HEK293 (cell line): ENCODE measurements around the gene ITGA11.

Source experiments
- KLF1 ChIP-seq: fragments of 450-650 bp; formaldehyde crosslinking; IDR thresholded peaks from 2 replicates; pipeline ENCODE4 v1.5.1; 2016; ENCODE audit warnings: missing biosample characterization, missing genetic modification characterization
- PBX3 ChIP-seq: sonication (generic); formaldehyde crosslinking; IDR thresholded peaks from 2 replicates; pipeline ENCODE4 v1.8.1; 2022; ENCODE audit warnings: mild to moderate bottlenecking, moderate library complexity, missing genetic modification reagents
- PRDM10 ChIP-seq: fragments of 450-650 bp; formaldehyde crosslinking; IDR thresholded peaks from 2 replicates; pipeline ENCODE4 v1.5.1; 2016; ENCODE audit warnings: missing biosample characterization, missing genetic modification characterization
- SCRT1 ChIP-seq: fragments of 450-650 bp; formaldehyde crosslinking; IDR thresholded peaks from 2 replicates; pipeline ENCODE4 v1.5.1; 2016; ENCODE audit warnings: missing biosample characterization, missing genetic modification characterization, borderline replicate concordance
- SP7 ChIP-seq: fragments of 450-650 bp; formaldehyde crosslinking; IDR thresholded peaks from 2 replicates; pipeline ENCODE4 v1.5.1; 2016; ENCODE audit warnings: missing biosample characterization, missing genetic modification characterization
- YY1 ChIP-seq: fragments of 450-650 bp; formaldehyde crosslinking; IDR thresholded peaks from 2 replicates; pipeline ENCODE4 v1.5.1; 2018; ENCODE audit warnings: missing biosample characterization, missing genetic modification characterization
- ZBTB17 ChIP-seq: fragments of 450-650 bp; formaldehyde crosslinking; IDR thresholded peaks from 2 replicates; pipeline ENCODE4 v1.5.1; 2016; ENCODE audit warnings: missing biosample characterization, missing genetic modification characterization
- ZBTB48 ChIP-seq: fragments of 450-650 bp; formaldehyde crosslinking; IDR thresholded peaks from 2 replicates; pipeline ENCODE4 v1.5.1; 2016; ENCODE audit warnings: missing biosample characterization, missing genetic modification characterization
- ZEB2 ChIP-seq: fragments of 450-650 bp; formaldehyde crosslinking; IDR thresholded peaks from 2 replicates; pipeline ENCODE4 v1.5.1; 2016; ENCODE audit warnings: missing biosample characterization, missing genetic modification characterization
- ZIC2 ChIP-seq: fragments of 450-650 bp; formaldehyde crosslinking; IDR thresholded peaks from 2 replicates; pipeline ENCODE4 v1.5.1; 2016; ENCODE audit warnings: missing biosample characterization, missing genetic modification characterization
- ZNF174 ChIP-seq: fragments of 450-650 bp; formaldehyde crosslinking; IDR thresholded peaks from 2 replicates; pipeline ENCODE4 v1.5.0; 2017; ENCODE audit warnings: missing biosample characterization, mild to moderate bottlenecking, missing genetic modification characterization
- ZNF2 ChIP-seq: fragments of 450-650 bp; formaldehyde crosslinking; IDR thresholded peaks from 2 replicates; pipeline ENCODE4 v1.5.1; 2016; ENCODE audit warnings: missing biosample characterization, missing genetic modification characterization
- ZNF24 ChIP-seq: fragments of 450-650 bp; formaldehyde crosslinking; IDR thresholded peaks from 2 replicates; pipeline ENCODE4 v1.5.1; 2016; ENCODE audit warnings: missing biosample characterization, missing genetic modification characterization
- ZNF280D ChIP-seq: fragments of 450-650 bp; formaldehyde crosslinking; IDR thresholded peaks from 2 replicates; pipeline ENCODE4 v1.5.1; 2016; ENCODE audit warnings: missing biosample characterization, missing genetic modification characterization
- ZNF366 ChIP-seq: fragments of 450-650 bp; formaldehyde crosslinking; conservative IDR thresholded peaks from 2 replicates; pipeline ENCODE4 v1.5.1; 2016; ENCODE audit warnings: missing biosample characterization, missing genetic modification characterization
- ZNF391 ChIP-seq: fragments of 450-650 bp; formaldehyde crosslinking; IDR thresholded peaks from 2 replicates; pipeline ENCODE4 v1.5.1; 2016; ENCODE audit warnings: low read depth, missing biosample characterization, missing genetic modification characterization, borderline replicate concordance
- ZNF501 ChIP-seq: fragments of 450-650 bp; formaldehyde crosslinking; IDR thresholded peaks from 2 replicates; pipeline ENCODE4 v1.5.1; 2016; ENCODE audit warnings: missing biosample characterization, missing genetic modification characterization
- ZNF555 ChIP-seq: fragments of 450-650 bp; formaldehyde crosslinking; conservative IDR thresholded peaks from 2 replicates; pipeline ENCODE4 v1.5.1; 2017; ENCODE audit warnings: missing biosample characterization, mild to moderate bottlenecking, missing genetic modification characterization, inconsistent platforms
- ZNF560 ChIP-seq: fragments of 450-650 bp; formaldehyde crosslinking; IDR thresholded peaks from 2 replicates; pipeline ENCODE4 v1.5.1; 2017; ENCODE audit warnings: missing biosample characterization, missing genetic modification characterization, borderline replicate concordance
- ZNF629 ChIP-seq: fragments of 450-650 bp; formaldehyde crosslinking; IDR thresholded peaks from 2 replicates; pipeline ENCODE4 v1.5.1; 2017; ENCODE audit warnings: missing biosample characterization, missing genetic modification characterization
- ZNF692 ChIP-seq: fragments of 450-650 bp; formaldehyde crosslinking; IDR thresholded peaks from 2 replicates; pipeline ENCODE4 v1.5.1; 2016; ENCODE audit warnings: missing biosample characterization, missing genetic modification characterization
- ZNF747 ChIP-seq: fragments of 450-650 bp; formaldehyde crosslinking; IDR thresholded peaks from 2 replicates; pipeline ENCODE4 v1.5.1; 2016; ENCODE audit warnings: missing biosample characterization, missing genetic modification characterization
- ZNF843 ChIP-seq: fragments of 450-650 bp; formaldehyde crosslinking; IDR thresholded peaks from 2 replicates; pipeline ENCODE4 v1.5.1; 2016; ENCODE audit warnings: missing biosample characterization, missing genetic modification characterization
- TF ChIP-seq, protein P1 (sequence below): fragments of 450-650 bp; formaldehyde crosslinking; optimal IDR thresholded peaks from 2 replicates; pipeline ENCODE3; 2016; ENCODE audit warnings: missing biosample characterization, mild to moderate bottlenecking, missing genetic modification characterization
- TF ChIP-seq, protein P2 (sequence below): fragments of 450-650 bp; IDR thresholded peaks from 2 replicates; pipeline ENCODE4 v1.5.1; 2018; ENCODE audit warnings: missing biosample characterization, missing genetic modification characterization
- TF ChIP-seq, protein P3 (sequence below): fragments of 450-650 bp; formaldehyde crosslinking; IDR thresholded peaks from 2 replicates; pipeline ENCODE4 v1.5.1; 2016; ENCODE audit warnings: missing biosample characterization, missing genetic modification characterization

ITGA11 gene

GRCh38 chr15:68271854-68272471 lies 160.0 kb downstream of the ITGA11 start (continued):
- TF ChIP-seq, protein P1, sequence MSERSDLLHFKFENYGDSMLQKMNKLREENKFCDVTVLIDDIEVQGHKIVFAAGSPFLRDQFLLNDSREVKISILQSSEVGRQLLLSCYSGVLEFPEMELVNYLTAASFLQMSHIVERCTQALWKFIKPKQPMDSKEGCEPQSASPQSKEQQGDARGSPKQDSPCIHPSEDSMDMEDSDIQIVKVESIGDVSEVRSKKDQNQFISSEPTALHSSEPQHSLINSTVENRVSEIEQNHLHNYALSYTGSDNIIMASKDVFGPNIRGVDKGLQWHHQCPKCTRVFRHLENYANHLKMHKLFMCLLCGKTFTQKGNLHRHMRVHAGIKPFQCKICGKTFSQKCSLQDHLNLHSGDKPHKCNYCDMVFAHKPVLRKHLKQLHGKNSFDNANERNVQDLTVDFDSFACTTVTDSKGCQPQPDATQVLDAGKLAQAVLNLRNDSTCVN (tag by site-specific recombination) = peak; percentile 20
- TF ChIP-seq ZNF174 (tag by site-specific recombination) (no peak), KLF1 (tag by site-specific recombination) (peak; percentile 40; the same call in 1 of the 2 replicates), SP7 (tag by site-specific recombination) (peak; percentile 75), ZNF501 (tag by site-specific recombination) (0 out of 2 replicates have a peak, but pooled peaks have one; percentile 53), ZNF843 (tag by site-specific recombination) (peak; percentile 51; the same call in 1 of the 2 replicates), ZNF2 (tag by site-specific recombination) (peak; percentile 50; the same call in 1 of the 2 replicates), YY1 (tag by site-specific recombination) (peak; percentile 65; the same call in 1 of the 2 replicates), ZBTB17 (tag by site-specific recombination) (peak; percentile 96), ZNF555 (tag by site-specific recombination) (no peak), ZNF391 (no peak), ZNF692 (peak; percentile 79), PRDM10 (peak; percentile 74), PBX3 (no peak), ZNF366 (tag by site-specific recombination) (peak; percentile 51), ZNF24 (tag by site-specific recombination) (0 out of 2 replicates have a peak, but pooled peaks have one; percentile 30), ZNF280D (tag by site-specific recombination) (no peak), ZBTB48 (tag by site-specific recombination) (peak; percentile 75; the same call in 1 of the 2 replicates), ZEB2 (tag by site-specific recombination) (peak; percentile 77; the same call in 1 of the 2 replicates), ZNF629 (peak; percentile 78), ZNF560 (no peak), ZIC2 (tag by site-specific recombination) (peak; percentile 86), ZNF747 (tag by site-specific recombination) (no peak), SCRT1 (tag by site-specific recombination) (no peak)
- TF ChIP-seq, protein P2, sequence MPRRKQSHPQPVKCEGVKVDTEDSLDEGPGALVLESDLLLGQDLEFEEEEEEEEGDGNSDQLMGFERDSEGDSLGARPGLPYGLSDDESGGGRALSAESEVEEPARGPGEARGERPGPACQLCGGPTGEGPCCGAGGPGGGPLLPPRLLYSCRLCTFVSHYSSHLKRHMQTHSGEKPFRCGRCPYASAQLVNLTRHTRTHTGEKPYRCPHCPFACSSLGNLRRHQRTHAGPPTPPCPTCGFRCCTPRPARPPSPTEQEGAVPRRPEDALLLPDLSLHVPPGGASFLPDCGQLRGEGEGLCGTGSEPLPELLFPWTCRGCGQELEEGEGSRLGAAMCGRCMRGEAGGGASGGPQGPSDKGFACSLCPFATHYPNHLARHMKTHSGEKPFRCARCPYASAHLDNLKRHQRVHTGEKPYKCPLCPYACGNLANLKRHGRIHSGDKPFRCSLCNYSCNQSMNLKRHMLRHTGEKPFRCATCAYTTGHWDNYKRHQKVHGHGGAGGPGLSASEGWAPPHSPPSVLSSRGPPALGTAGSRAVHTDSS (tag by site-specific recombination) = no peak
- TF ChIP-seq, protein P3, sequence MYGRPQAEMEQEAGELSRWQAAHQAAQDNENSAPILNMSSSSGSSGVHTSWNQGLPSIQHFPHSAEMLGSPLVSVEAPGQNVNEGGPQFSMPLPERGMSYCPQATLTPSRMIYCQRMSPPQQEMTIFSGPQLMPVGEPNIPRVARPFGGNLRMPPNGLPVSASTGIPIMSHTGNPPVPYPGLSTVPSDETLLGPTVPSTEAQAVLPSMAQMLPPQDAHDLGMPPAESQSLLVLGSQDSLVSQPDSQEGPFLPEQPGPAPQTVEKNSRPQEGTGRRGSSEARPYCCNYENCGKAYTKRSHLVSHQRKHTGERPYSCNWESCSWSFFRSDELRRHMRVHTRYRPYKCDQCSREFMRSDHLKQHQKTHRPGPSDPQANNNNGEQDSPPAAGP (tag by site-specific recombination) = peak; percentile 50; the same call in 1 of the 2 replicates
